Karpas-422 (cell line): ENCODE results near the gene DTD1. TPM values are rescaled to one million over a fixed set of nuclear protein-coding genes. Genes with fewer than 3 reads are reported as not detected.

Experiments used
- DNase-seq: peaks from one replicate; pipeline ENCODE4 v3.0.0-alpha.2; 2015
- H2AFZ ChIP-seq: fragments of 200-600 bp; sonication (generic); 2 replicates; pipeline ENCODE4 v1.6.1; 2014; ENCODE audit warnings: antibody characterized with exemption, low read length, mixed read lengths
- H3K27ac ChIP-seq: fragments of 200-600 bp; sonication (generic); 2 replicates; pipeline ENCODE4 v1.5.1; 2014; ENCODE audit warnings: mild to moderate bottlenecking, low read length, moderate library complexity
- H3K27me3 ChIP-seq: fragments of 200-600 bp; sonication (generic); 2 replicates; pipeline ENCODE4 v1.6.1; 2014; ENCODE audit warnings: low read length, mixed read lengths
- H3K36me3 ChIP-seq: fragments of 200-600 bp; sonication (generic); 2 replicates; pipeline ENCODE4 v1.6.1; 2014; ENCODE audit warnings: low read length, mixed read lengths; ENCODE audit not compliant: insufficient read depth
- H3K4me1 ChIP-seq: fragments of 200-600 bp; sonication (generic); 2 replicates; pipeline ENCODE4 v1.6.1; 2014; ENCODE audit warnings: mild to moderate bottlenecking, low read length, mixed read lengths
- H3K4me2 ChIP-seq: fragments of 200-600 bp; sonication (generic); 2 replicates; pipeline ENCODE4 v1.6.1; 2014; ENCODE audit warnings: low read length, low read depth, mild to moderate bottlenecking; ENCODE audit not compliant: poor library complexity, severe bottlenecking
- H3K4me3 ChIP-seq: fragments of 200-600 bp; sonication (generic); 2 replicates; pipeline ENCODE4 v1.5.1; 2014; ENCODE audit warnings: mild to moderate bottlenecking, antibody characterized with exemption, low read length, mixed read lengths
- H3K79me2 ChIP-seq: fragments of 200-600 bp; sonication (generic); 2 replicates; pipeline ENCODE4 v1.6.1; 2014; ENCODE audit warnings: mild to moderate bottlenecking, low read length, mixed read lengths
- H3K9ac ChIP-seq: fragments of 200-600 bp; sonication (generic); 2 replicates; pipeline ENCODE4 v1.6.0; 2014; ENCODE audit warnings: low read length
- H3K9me2 ChIP-seq: fragments of 200-600 bp; sonication (generic), shearing (Covaris generic); replicated peaks from 2 replicates; pipeline ENCODE4 v1.6.0; 2014; ENCODE audit warnings: mild to moderate bottlenecking, low read length, moderate library complexity; ENCODE audit not compliant: insufficient read depth
- H3K9me3 ChIP-seq: fragments of 300-700, 200-600 bp; sonication (generic); 2 replicates; pipeline ENCODE4 v1.6.1; 2014; ENCODE audit warnings: low read length, mixed read lengths
- H4K20me1 ChIP-seq: fragments of 200-600 bp; sonication (generic); 2 replicates; pipeline ENCODE4 v1.6.1; 2014; ENCODE audit warnings: mild to moderate bottlenecking, antibody characterized with exemption, low read length, low read depth; ENCODE audit not compliant: insufficient read depth
- total RNA-seq: library from RNA; depleted of rRNA; stranded (reverse); fragments of >200 nt; shearing (Covaris generic); gene quantifications from 2 replicates; pipeline ENCODE4 v1.2.3, GENCODE V29; 2014; ENCODE audit warnings: low replicate concordance

Gene DTD1
- total RNA-seq, 1 experiment from 2014 or later = 84.9 TPM

GRCh38 chr20:18685406-18685805, 97.6 kb downstream of the DTD1 start:
- no peaks in the 10 kb centered on the region for H3K9me2 ChIP-seq
- no peak overlapping the region for H3K9ac ChIP-seq
- peaks cover 28% of the 10 kb centered on the region for H3K79me2 ChIP-seq
- no peak overlapping the region for H2AFZ ChIP-seq
- H3K4me2 ChIP-seq = no peak overlapping the region
- H3K4me1 ChIP-seq = peaks cover 4% of the 10 kb centered on the region
- no peak overlapping the region for H3K27ac ChIP-seq
- H4K20me1 ChIP-seq = no peaks in the 10 kb centered on the region
- H3K27me3 ChIP-seq = no peaks in the 10 kb centered on the region
- H3K36me3 ChIP-seq = no peaks in the 10 kb centered on the region
- no peaks in the 10 kb centered on the region for H3K9me3 ChIP-seq
- H3K4me3 ChIP-seq = no peak overlapping the region
- no peak for DNase-seq

GRCh38 chr20:18686696-18687095, 98.8 kb downstream of the DTD1 start:
- H3K79me2 ChIP-seq = peaks cover 28% of the 10 kb centered on the region
- H3K9me3 ChIP-seq = no peaks in the 10 kb centered on the region
- no peaks in the 10 kb centered on the region for H3K9me2 ChIP-seq
- H3K4me2 ChIP-seq = no peak overlapping the region
- peaks cover 10% of the 10 kb centered on the region for H3K4me1 ChIP-seq
- no peak overlapping the region for H2AFZ ChIP-seq
- H4K20me1 ChIP-seq = no peaks in the 10 kb centered on the region
- no peak overlapping the region for H3K27ac ChIP-seq
- H3K9ac ChIP-seq = no peak overlapping the region
- no peaks in the 10 kb centered on the region for H3K27me3 ChIP-seq
- no peak for DNase-seq
- H3K4me3 ChIP-seq = no peak overlapping the region
- H3K36me3 ChIP-seq = no peaks in the 10 kb centered on the region

- H3K9me3 ChIP-seq = no peaks in the 10 kb centered on the region
- H3K4me3 ChIP-seq = no peak overlapping the region
- no peak overlapping the region for H2AFZ ChIP-seq
- no peaks in the 10 kb centered on the region for H4K20me1 ChIP-seq
- no peak overlapping the region for H3K4me2 ChIP-seq
- H3K4me1 ChIP-seq = peaks cover 10% of the 10 kb centered on the region
- H3K79me2 ChIP-seq = peaks cover 14% of the 10 kb centered on the region
- no peaks in the 10 kb centered on the region for H3K27me3 ChIP-seq
- H3K9me2 ChIP-seq = no peaks in the 10 kb centered on the region
- no peaks in the 10 kb centered on the region for H3K36me3 ChIP-seq
- H3K9ac ChIP-seq = no peak overlapping the region
- DNase-seq = no peak
- H3K27ac ChIP-seq = no peak overlapping the region
These were observed 100.8 kb downstream of the DTD1 start for GRCh38 chr20:18688676-18689075.

GRCh38 chr20:18689557-18689956, 101.7 kb downstream of the DTD1 start:
- DNase-seq = no peak
- H3K9ac ChIP-seq = no peak overlapping the region
- peaks cover 14% of the 10 kb centered on the region for H3K79me2 ChIP-seq
- no peaks in the 10 kb centered on the region for H3K9me2 ChIP-seq
- no peak overlapping the region for H3K4me3 ChIP-seq
- H4K20me1 ChIP-seq = 0 out of 2 replicates have a peak, but pooled peaks cover 3% of the 10 kb centered on the region
- no peak overlapping the region for H3K4me2 ChIP-seq
- H3K27me3 ChIP-seq = no peaks in the 10 kb centered on the region
- H2AFZ ChIP-seq = no peak overlapping the region
- H3K4me1 ChIP-seq = peaks cover 10% of the 10 kb centered on the region
- H3K36me3 ChIP-seq = no peaks in the 10 kb centered on the region
- no peaks in the 10 kb centered on the region for H3K9me3 ChIP-seq
- H3K27ac ChIP-seq = no peak overlapping the region

- Histone ChIP-seq H2AFZ (no peak overlapping the region), H3K4me1 (peaks cover 10% of the 10 kb centered on the region), H3K36me3 (no peaks in the 10 kb centered on the region), H3K9me2 (no peaks in the 10 kb centered on the region), H3K9ac (no peak overlapping the region), H3K4me2 (no peak overlapping the region), H3K27me3 (no peaks in the 10 kb centered on the region), H4K20me1 (0 out of 2 replicates have a peak, but pooled peaks cover 3% of the 10 kb centered on the region), H3K79me2 (peaks cover 14% of the 10 kb centered on the region), H3K27ac (no peak overlapping the region), H3K9me3 (no peaks in the 10 kb centered on the region), H3K4me3 (no peak overlapping the region)
- DNase-seq = no peak
These were observed 104.6 kb downstream of the DTD1 start for GRCh38 chr20:18692447-18692846.

GRCh38 chr20:18694071-18694470, 106.2 kb downstream of the DTD1 start:
- Histone ChIP-seq H3K9ac (no peak overlapping the region), H3K9me3 (no peaks in the 10 kb centered on the region), H3K36me3 (no peaks in the 10 kb centered on the region), H3K79me2 (peaks cover 4% of the 10 kb centered on the region; the same call in 1 of the 2 replicates), H3K4me3 (no peak overlapping the region), H3K4me1 (peaks cover 10% of the 10 kb centered on the region), H2AFZ (no peak overlapping the region), H3K27me3 (no peaks in the 10 kb centered on the region), H3K27ac (no peak overlapping the region), H3K4me2 (no peak overlapping the region), H3K9me2 (no peaks in the 10 kb centered on the region), H4K20me1 (0 out of 2 replicates have a peak, but pooled peaks cover 3% of the 10 kb centered on the region)
- no peak for DNase-seq

GRCh38 chr20:18695175-18695574, 107.3 kb downstream of the DTD1 start:
- no peaks in the 10 kb centered on the region for H3K27me3 ChIP-seq
- H3K36me3 ChIP-seq = no peaks in the 10 kb centered on the region

GRCh38 chr20:18698735-18699380, 111.0 kb downstream of the DTD1 start:
- Histone ChIP-seq H3K9me3 (no peaks in the 10 kb centered on the region), H4K20me1 (peaks cover 16% of the 10 kb centered on the region; the same call in 1 of the 2 replicates), H3K27ac (no peak overlapping the region), H3K9ac (no peak overlapping the region), H3K79me2 (no peaks in the 10 kb centered on the region), H2AFZ (no peak overlapping the region), H3K4me1 (no peaks in the 10 kb centered on the region), H3K36me3 (no peaks in the 10 kb centered on the region), H3K4me3 (no peak overlapping the region), H3K27me3 (no peaks in the 10 kb centered on the region), H3K4me2 (no peak overlapping the region), H3K9me2 (no peaks in the 10 kb centered on the region)
- no peak for DNase-seq

More at GRCh38 chr20:18695175-18695574, 107.3 kb downstream of the DTD1 start:
- H3K9ac ChIP-seq = no peak overlapping the region
- H3K79me2 ChIP-seq = no peaks in the 10 kb centered on the region
- no peak overlapping the region for H3K27ac ChIP-seq
- no peaks in the 10 kb centered on the region for H3K9me2 ChIP-seq
- H3K4me2 ChIP-seq = no peak overlapping the region
- no peak overlapping the region for H3K4me3 ChIP-seq
- no peak for DNase-seq
- peaks cover 8% of the 10 kb centered on the region for H3K4me1 ChIP-seq
- H3K9me3 ChIP-seq = no peaks in the 10 kb centered on the region
- 0 out of 2 replicates have a peak, but pooled peaks cover 7% of the 10 kb centered on the region for H4K20me1 ChIP-seq
- no peak overlapping the region for H2AFZ ChIP-seq
